H1 (cell line): ENCODE data around the gene DDX18.

Experiments used
- BACH1 ChIP-seq: IDR thresholded peaks from 2 replicates; pipeline ENCODE4 v1.6.1; 2012; ENCODE audit warnings: low read length, improper control_type of control experiment
- CBX5 ChIP-seq: fragments of 300-800, 300-1000 bp; sonication (generic); IDR thresholded peaks from 2 replicates; pipeline ENCODE4 v1.7.1; 2016; ENCODE audit warnings: antibody characterized with exemption, low read length, low read depth
- CREB1 ChIP-seq: IDR thresholded peaks from 2 replicates; pipeline ENCODE4 v1.6.1; 2012; ENCODE audit warnings: inconsistent platforms
- CTCF ChIP-seq, 3 experiments: IDR thresholded peaks; 1 replicate in 2 of 3; 2 replicates in 1 of 3; pipeline versions ENCODE4 v1.5.1 to v1.6.1; 2011; ENCODE audit warnings: low read length in 3 of 3, mild to moderate bottlenecking in 3 of 3, inconsistent platforms in 2 of 3, low read depth in 1 of 3, moderate library complexity in 1 of 3; ENCODE audit not compliant: insufficient read depth in 1 of 3; ENCODE audit errors: control extremely low read depth in 1 of 3
- EGR1 ChIP-seq: IDR thresholded peaks from 2 replicates; pipeline ENCODE4 v1.6.1; 2011; ENCODE audit warnings: low read depth, low read length, borderline replicate concordance
- POLR2A ChIP-seq, 2 experiments: IDR thresholded peaks; 1 replicate in 1 of 2; 2 replicates in 1 of 2; pipeline ENCODE4 v1.6.1; 2011; ENCODE audit warnings: low read depth in 2 of 2, low read length in 2 of 2, mild to moderate bottlenecking in 2 of 2; ENCODE audit errors: control extremely low read depth in 1 of 2
- POLR2AphosphoS5 ChIP-seq: IDR thresholded peaks from 2 replicates; pipeline ENCODE4 v1.6.1; 2011; ENCODE audit warnings: low read depth, low read length
- RXRA ChIP-seq: IDR thresholded peaks from 2 replicates; pipeline ENCODE4 v1.6.1; 2011; ENCODE audit warnings: low read depth, mild to moderate bottlenecking, low read length, moderate library complexity; ENCODE audit not compliant: insufficient read depth
- SIRT6 ChIP-seq: IDR thresholded peaks from one replicate; pipeline ENCODE4 v1.7.1; 2012; ENCODE audit warnings: low read length, inconsistent platforms
- SUZ12 ChIP-seq: fragments of 200-600 bp; sonication (generic); IDR thresholded peaks from 2 replicates; pipeline ENCODE4 v1.6.1; 2012; ENCODE audit warnings: mild to moderate bottlenecking, inconsistent platforms, low read length, moderate library complexity, mixed read lengths
- TAF7 ChIP-seq: optimal IDR thresholded peaks from 2 replicates; pipeline ENCODE3; 2011; ENCODE audit warnings: low read depth, mild to moderate bottlenecking, inconsistent platforms, low read length, moderate library complexity, borderline replicate concordance
- YY1 ChIP-seq: IDR thresholded peaks from 2 replicates; pipeline ENCODE4 v1.6.1; 2011; ENCODE audit warnings: low read depth, mild to moderate bottlenecking, low read length

- no peak for TF ChIP-seq BACH1
- TF ChIP-seq SUZ12 = no peak
- no peak for TF ChIP-seq CTCF (IDR thresholded peaks at IDR 0.05; ENCODE audit: control extremely low read depth in 1 of 3, insufficient read depth in 1 of 3, low read depth in 1 of 3, low read length in 3 of 3)
- no peak for TF ChIP-seq POLR2A (IDR thresholded peaks at IDR 0.05; ENCODE audit: control extremely low read depth in 1 of 2, low read depth in 2 of 2, low read length in 2 of 2)
- TF ChIP-seq CREB1 = no peak
- no peak for TF ChIP-seq SIRT6
- no peak for TF ChIP-seq YY1
- TF ChIP-seq POLR2AphosphoS5 = no peak
- no peak for TF ChIP-seq CBX5
- no peak for TF ChIP-seq TAF7
- TF ChIP-seq RXRA = no peak
- TF ChIP-seq EGR1 = no peak
Measured at GRCh38 chr2:117815946-117816345, 1.5 kb downstream of the DDX18 start.
